Keratinocyte (primary cell): Measurements from ENCODE around the gene ANXA4. TPM values are rescaled to one million over a fixed set of nuclear protein-coding genes. Genes with fewer than 3 reads are reported as not detected.

Experiments
- DNase-seq: peaks from one replicate; pipeline ENCODE4 v3.0.0-alpha.2; 2011; ENCODE audit warnings: low read depth, missing footprints, low spot score
- FAIRE-seq: peaks from 2 replicates; lab custom pipeline; 2011; peaks lifted over from hg19 to GRCh38; lab: Jason Lieb, UNC
- H2AFZ ChIP-seq: 2 replicates; pipeline ENCODE4 v1.6.0; 2012; ENCODE audit warnings: low read length, control low read depth, inconsistent platforms; ENCODE audit not compliant: control insufficient read depth
- H3K27ac ChIP-seq: 2 replicates; pipeline ENCODE4 v1.5.1; 2011; ENCODE audit warnings: low read length; ENCODE audit not compliant: control insufficient read depth, insufficient read depth
- H3K27me3 ChIP-seq: 3 replicates; pipeline ENCODE4 v1.6.0; 2011; ENCODE audit warnings: low read length; ENCODE audit not compliant: control insufficient read depth, insufficient read depth; ENCODE audit errors: extremely low read depth
- H3K36me3 ChIP-seq, 2 experiments: 2 replicates in 1 of 2; 3 replicates in 1 of 2; pipeline ENCODE4 v1.5.1; 2011; ENCODE audit warnings: low read length in 2 of 2, mild to moderate bottlenecking in 1 of 2; ENCODE audit not compliant: control insufficient read depth in 2 of 2, insufficient read depth in 2 of 2; ENCODE audit errors: extremely low read depth in 1 of 2
- H3K4me1 ChIP-seq: 3 replicates; pipeline ENCODE4 v1.5.1; 2011; ENCODE audit warnings: low read length; ENCODE audit not compliant: control insufficient read depth, insufficient read depth; ENCODE audit errors: extremely low read depth
- H3K4me2 ChIP-seq: 3 replicates; pipeline ENCODE4 v1.6.0; 2011; ENCODE audit warnings: low read depth, low read length; ENCODE audit not compliant: control insufficient read depth, insufficient read depth; ENCODE audit errors: extremely low read depth
- H3K4me3 ChIP-seq, 3 experiments: fragments of 200-600 bp in 1 of 3; sonication (generic) in 1 of 3; 2 replicates in 2 of 3; 3 replicates in 1 of 3; pipeline ENCODE4 v1.5.1; 2011 to 2016; ENCODE audit warnings: low read length in 3 of 3, mild to moderate bottlenecking in 3 of 3, control low read depth in 2 of 3, inconsistent platforms in 1 of 3, low read depth in 1 of 3, mixed read lengths in 1 of 3, mixed run types in 1 of 3, moderate library complexity in 1 of 3; ENCODE audit not compliant: control insufficient read depth in 2 of 3, insufficient read depth in 2 of 3; ENCODE audit errors: extremely low read depth in 1 of 3
- H3K79me2 ChIP-seq: 2 replicates; pipeline ENCODE4 v1.6.0; 2012; ENCODE audit warnings: low read length; ENCODE audit not compliant: control insufficient read depth, insufficient read depth
- H3K9ac ChIP-seq: 3 replicates; pipeline ENCODE4 v1.6.0; 2011; ENCODE audit warnings: low read length; ENCODE audit not compliant: control insufficient read depth, insufficient read depth; ENCODE audit errors: extremely low read depth
- H3K9me1 ChIP-seq: 3 replicates; pipeline ENCODE4 v1.6.0; 2011; ENCODE audit warnings: low read length; ENCODE audit not compliant: control insufficient read depth, insufficient read depth; ENCODE audit errors: extremely low read depth
- H3K9me3 ChIP-seq: 2 replicates; pipeline ENCODE4 v1.5.1; 2012; ENCODE audit warnings: low read depth, low read length; ENCODE audit not compliant: control insufficient read depth
- H4K20me1 ChIP-seq: 3 replicates; pipeline ENCODE4 v1.6.0; 2011; ENCODE audit warnings: low read length; ENCODE audit not compliant: control insufficient read depth, insufficient read depth; ENCODE audit errors: extremely low read depth
- EZH2 ChIP-seq: IDR thresholded peaks from one replicate; pipeline ENCODE4 v1.6.1; 2012; ENCODE audit warnings: inconsistent platforms, mild to moderate bottlenecking, low read length, moderate library complexity
- dilution Hi-C: fragments of 300-500 bp; cut with MboI; formaldehyde crosslinking; loops from one replicate; pipeline ENCODE4 v1.7.0; 2020; ENCODE audit warnings: low sequenced_read_pairs; ENCODE audit not compliant: extremely low pct_ligation_motif_present
- polyA plus RNA-seq, 5 experiments: library from polyadenylated mRNA; depleted of rRNA in 3 of 5; stranded (reverse) in 3 of 5; stranded (forward) in 1 of 5; unstranded in 1 of 5; fragments of >200 nt; gene quantifications; 1 replicate in 1 of 5; 2 replicates in 3 of 5; 3 replicates in 1 of 5; pipeline versions ENCODE4 v1.2.1 to v1.2.3, GENCODE V29; 2011 to 2012; ENCODE audit warnings: missing spikeins in 2 of 5, low read depth in 1 of 5, low replicate concordance in 1 of 5
- TF ChIP-seq, protein P1 (sequence below), 3 experiments: IDR thresholded peaks in 1 of 3; conservative IDR thresholded peaks in 1 of 3; optimal IDR thresholded peaks in 1 of 3; 2 replicates in 2 of 3; 3 replicates in 1 of 3; pipeline versions ENCODE3 to v1.5.1; 2011; ENCODE audit warnings: low read length in 3 of 3, mild to moderate bottlenecking in 3 of 3, moderate library complexity in 2 of 3, control low read depth in 1 of 3, inconsistent platforms in 1 of 3; ENCODE audit not compliant: insufficient read depth in 2 of 3; ENCODE audit errors: extremely low read depth in 1 of 3

The ANXA4 gene
- polyA plus RNA-seq, 1 donor (not counting 4 experiments of a cell fraction or from before 2014, with no cell fraction given), result 209 TPM

DNA sequence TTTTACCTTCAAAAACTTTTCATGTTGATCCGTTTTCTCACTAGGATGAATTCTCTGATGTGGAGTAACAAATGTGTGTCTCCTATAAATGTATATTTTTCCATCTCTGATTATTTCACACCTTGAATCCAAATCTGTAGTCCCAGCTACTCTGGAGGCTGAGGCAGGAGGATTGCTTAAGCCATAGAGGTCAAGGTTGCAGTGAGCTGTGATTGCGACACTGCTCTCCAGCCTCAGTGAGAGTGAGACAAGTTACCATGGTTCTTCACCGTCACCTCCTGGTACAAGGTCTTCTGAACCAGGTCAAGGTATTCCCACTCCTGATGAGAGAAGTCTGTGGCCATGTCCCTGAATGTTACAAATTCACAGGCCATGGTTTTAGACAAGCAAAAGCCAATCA lies 102.6 kb downstream of the ANXA4 start:
- dilution Hi-C loops, result no loop called here
- Histone ChIP-seq H3K36me3 (peaks cover 0 to 18% of the 10 kb centered on the region in 2 experiments), H3K9me3 (no peaks in the 10 kb centered on the region), H3K27ac (no peak overlapping the region), H2AFZ (no peak overlapping the region), H3K4me3 (no peak overlapping the region), H3K9me1 (no peaks in the 10 kb centered on the region), H3K9ac (no peak overlapping the region), H3K27me3 (no peaks in the 10 kb centered on the region), H3K4me2 (no peak overlapping the region), H3K79me2 (no peaks in the 10 kb centered on the region), H3K4me1 (peaks cover 5% of the 10 kb centered on the region), H4K20me1 (no peaks in the 10 kb centered on the region)
- FAIRE-seq, result no peak
- no peak for TF ChIP-seq EZH2
- TF ChIP-seq, protein P1, sequence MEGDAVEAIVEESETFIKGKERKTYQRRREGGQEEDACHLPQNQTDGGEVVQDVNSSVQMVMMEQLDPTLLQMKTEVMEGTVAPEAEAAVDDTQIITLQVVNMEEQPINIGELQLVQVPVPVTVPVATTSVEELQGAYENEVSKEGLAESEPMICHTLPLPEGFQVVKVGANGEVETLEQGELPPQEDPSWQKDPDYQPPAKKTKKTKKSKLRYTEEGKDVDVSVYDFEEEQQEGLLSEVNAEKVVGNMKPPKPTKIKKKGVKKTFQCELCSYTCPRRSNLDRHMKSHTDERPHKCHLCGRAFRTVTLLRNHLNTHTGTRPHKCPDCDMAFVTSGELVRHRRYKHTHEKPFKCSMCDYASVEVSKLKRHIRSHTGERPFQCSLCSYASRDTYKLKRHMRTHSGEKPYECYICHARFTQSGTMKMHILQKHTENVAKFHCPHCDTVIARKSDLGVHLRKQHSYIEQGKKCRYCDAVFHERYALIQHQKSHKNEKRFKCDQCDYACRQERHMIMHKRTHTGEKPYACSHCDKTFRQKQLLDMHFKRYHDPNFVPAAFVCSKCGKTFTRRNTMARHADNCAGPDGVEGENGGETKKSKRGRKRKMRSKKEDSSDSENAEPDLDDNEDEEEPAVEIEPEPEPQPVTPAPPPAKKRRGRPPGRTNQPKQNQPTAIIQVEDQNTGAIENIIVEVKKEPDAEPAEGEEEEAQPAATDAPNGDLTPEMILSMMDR (optimal IDR thresholded peaks at IDR 0.05 in 1 of 3, IDR thresholded peaks at IDR 0.05 in 1 of 3, conservative IDR thresholded peaks at IDR 0.05 in 1 of 3; ENCODE audit: extremely low read depth in 1 of 3, insufficient read depth in 2 of 3, low read length in 3 of 3), result no peak
- no peak for DNase-seq

DNA sequence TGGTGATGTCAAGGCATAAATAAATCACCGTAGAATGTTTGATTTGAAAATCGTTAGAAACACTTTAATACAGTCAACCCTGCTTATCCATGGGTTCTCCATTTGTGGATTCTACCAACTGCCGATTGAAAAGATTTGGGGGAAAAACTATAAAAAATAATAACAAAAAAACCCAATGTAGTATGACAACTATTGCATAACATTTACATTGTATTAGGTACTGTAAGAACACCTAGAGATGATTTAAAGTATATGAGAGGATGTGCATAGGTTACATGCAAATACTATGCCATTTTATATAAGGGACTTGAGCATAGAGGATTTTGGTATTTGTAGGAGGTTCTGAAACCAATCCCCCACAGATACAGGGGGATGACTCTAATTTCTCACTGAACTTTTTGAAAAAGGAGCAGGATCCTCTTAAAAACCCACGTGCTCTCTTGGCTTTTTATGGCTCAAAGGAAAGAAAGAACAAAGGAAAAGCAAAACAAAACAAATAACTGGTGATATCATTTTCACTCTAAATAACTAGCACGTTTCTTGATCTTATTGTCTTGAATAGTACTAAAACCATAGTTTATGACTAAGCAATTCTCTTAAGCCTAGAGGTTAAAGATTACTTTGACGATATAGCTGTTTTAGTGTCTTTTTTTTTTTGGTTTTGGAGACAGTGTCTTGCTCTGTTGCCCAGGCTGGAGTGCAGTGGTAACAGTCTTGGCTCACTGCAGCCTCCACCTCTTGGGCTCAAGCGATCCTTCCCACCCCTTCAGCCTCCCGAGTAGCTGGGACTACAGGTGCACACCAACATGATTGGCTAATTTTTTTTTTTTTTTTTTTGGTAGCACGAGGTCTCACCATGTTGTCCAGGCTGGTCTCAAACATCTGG lies 104.5 kb downstream of the ANXA4 start:
- no peaks in the 10 kb centered on the region for H3K9me3 ChIP-seq
- FAIRE-seq, result no peak

More for the DNA sequence above, 104.5 kb downstream of the ANXA4 start:
- no peaks in the 10 kb centered on the region for H4K20me1 ChIP-seq
- peaks cover 0 to 28% of the 10 kb centered on the region in 2 experiments for H3K36me3 ChIP-seq
- H3K27ac ChIP-seq, result no peak overlapping the region
- no peaks in the 10 kb centered on the region for H3K27me3 ChIP-seq
- peaks cover 5% of the 10 kb centered on the region for H3K4me1 ChIP-seq
- H3K9me1 ChIP-seq, result no peaks in the 10 kb centered on the region
- dilution Hi-C loops, result no loop called here
- DNase-seq, result no peak
- H3K9ac ChIP-seq, result no peak overlapping the region
- no peak for TF ChIP-seq EZH2
- TF ChIP-seq, protein P1 (optimal IDR thresholded peaks at IDR 0.05 in 1 of 3, IDR thresholded peaks at IDR 0.05 in 1 of 3, conservative IDR thresholded peaks at IDR 0.05 in 1 of 3; ENCODE audit: extremely low read depth in 1 of 3, insufficient read depth in 2 of 3, low read length in 3 of 3), result no peak
- H2AFZ ChIP-seq, result no peak overlapping the region
- H3K79me2 ChIP-seq, result no peaks in the 10 kb centered on the region
- H3K4me3 ChIP-seq, result no peak overlapping the region
- H3K4me2 ChIP-seq, result no peak overlapping the region
